Posterior vena cava (tissue), 2 donors: ENCODE measurements around the gene DMRT2. TPM values are rescaled to one million over a fixed set of nuclear protein-coding genes. Genes with fewer than 3 reads are reported as not detected.

Source experiments
- DNase-seq: peaks from one replicate; pipeline ENCODE4 v3.0.0-alpha.2; 2020; ENCODE audit warnings: low spot score
- intact Hi-C, 2 donors: fragments of 100-400 bp; cut with DNase I; formaldehyde crosslinking; loops; one replicate each; pipeline versions ENCODE4 v1.14.1 to v1.14.2; 2022 to 2023
- total RNA-seq, 2 donors: library from RNA; stranded (reverse); fragmentation: NEBNext Ultra II Directional; extraction: Animal tissue kit (Norgen Biotek cat#: 25700); gene quantifications; one replicate each; pipeline ENCODE4 v1.2.1, GENCODE V29; 2021
- donor health status: DM: yes; HTN: yes; CAD: no.
- donor health status: DM: yes; HTN: yes; CAD: no.

DMRT2 gene
- total RNA-seq, 2 donors from 2014 or later = 0.24 to 0.93 TPM

- intact Hi-C loops = no loop called here
- DNase-seq = no peak
These were observed 5.5 kb upstream of the DMRT2 start for GRCh38 chr9:1044643-1045042.

- no peak for DNase-seq
- intact Hi-C loops = no loop called here
These were observed 3.3 kb upstream of the DMRT2 start for GRCh38 chr9:1046639-1047572.

GRCh38 chr9:1047591-1048230 is 2.4 kb upstream of the DMRT2 start:
- intact Hi-C loops = no loop called here
- no peak for DNase-seq

GRCh38 chr9:1048231-1048619 is 1.9 kb upstream of the DMRT2 start:
- intact Hi-C loops = no loop called here
- DNase-seq = no peak

- intact Hi-C loops = no loop called here
- DNase-seq = no peak
These were observed 1.3 kb upstream of the DMRT2 start for GRCh38 chr9:1048811-1049210.

GRCh38 chr9:1049641-1050040 is 516 bp upstream of the DMRT2 start:
- DNase-seq = no peak
- intact Hi-C loops = no loop called here

- no peak for DNase-seq
- intact Hi-C loops = no loop called here
These were observed 1.0 kb downstream of the DMRT2 start for GRCh38 chr9:1051210-1051583.

- no peak for DNase-seq
- intact Hi-C loops = no loop called here
These were observed 1.6 kb downstream of the DMRT2 start for GRCh38 chr9:1051584-1052275.

GRCh38 chr9:1052365-1053281 is 2.5 kb downstream of the DMRT2 start:
- no peak for DNase-seq

GRCh38 chr9:1053282-1053621 is 3.1 kb downstream of the DMRT2 start:
- intact Hi-C loops = no loop called here
- DNase-seq = no peak

More at GRCh38 chr9:1052365-1053281, 2.5 kb downstream of the DMRT2 start:
- intact Hi-C loops = no loop called here

GRCh38 chr9:1053986-1054425 is 3.8 kb downstream of the DMRT2 start:
- intact Hi-C loops = no loop called here
- DNase-seq = no peak

- no peak for DNase-seq
- intact Hi-C loops = no loop called here
These were observed 5.0 kb downstream of the DMRT2 start for GRCh38 chr9:1055166-1055565.

- DNase-seq = no peak
- intact Hi-C loops = no loop called here
These were observed 7.8 kb downstream of the DMRT2 start for GRCh38 chr9:1057910-1058309.

GRCh38 chr9:1058826-1059487 is 8.8 kb downstream of the DMRT2 start:
- intact Hi-C loops = no loop called here
- DNase-seq = no peak

GRCh38 chr9:1065130-1065529 is 15.0 kb downstream of the DMRT2 start:
- no peak for DNase-seq
- intact Hi-C loops = no loop called here

- intact Hi-C loops = no loop called here
- no peak for DNase-seq
These were observed 20.5 kb downstream of the DMRT2 start for GRCh38 chr9:1070692-1071091.

- intact Hi-C loops = no loop called here
- no peak for DNase-seq
These were observed 21.6 kb downstream of the DMRT2 start for GRCh38 chr9:1071730-1072129.

GRCh38 chr9:1073497-1073896 is 23.3 kb downstream of the DMRT2 start:
- DNase-seq = no peak
- intact Hi-C loops = no loop called here

GRCh38 chr9:1077616-1078015 is 27.5 kb downstream of the DMRT2 start:
- DNase-seq = no peak
- intact Hi-C loops = no loop called here
